Rectal smooth muscle tissue (tissue), 1 donor: ENCODE data around the gene ZNF513.

Experiments
- H3K27ac ChIP-seq: one replicate; pipeline ENCODE4 v1.7.0; 2013; ENCODE audit warnings: low read depth, low read length, inconsistent platforms
- H3K27me3 ChIP-seq: one replicate; pipeline ENCODE4 v1.7.0; 2013; ENCODE audit warnings: low read length; ENCODE audit not compliant: control insufficient read depth, insufficient read depth
- H3K36me3 ChIP-seq: one replicate; pipeline ENCODE4 v1.7.0; 2013; ENCODE audit warnings: low read length; ENCODE audit not compliant: control insufficient read depth, insufficient read depth
- H3K4me1 ChIP-seq: one replicate; pipeline ENCODE4 v1.7.0; 2013; ENCODE audit warnings: low read length; ENCODE audit not compliant: control insufficient read depth, insufficient read depth
- H3K4me3 ChIP-seq: one replicate; pipeline ENCODE4 v1.7.0; 2013; ENCODE audit warnings: low read length
- H3K9ac ChIP-seq: one replicate; pipeline ENCODE4 v1.7.0; 2013; ENCODE audit warnings: low read length

ZNF513 gene

GRCh38 chr2:27408601-27409320 lies 28.2 kb upstream of the ZNF513 start:
- peak overlapping the region; percentile 63 for H3K27ac ChIP-seq
- H3K27me3 ChIP-seq, result no peaks in the 10 kb centered on the region
- peak overlapping the region; percentile 68 for H3K9ac ChIP-seq
- peak overlapping the region; percentile 79 for H3K4me3 ChIP-seq
- H3K4me1 ChIP-seq, result peaks cover 9% of the 10 kb centered on the region
- no peaks in the 10 kb centered on the region for H3K36me3 ChIP-seq

DNA sequence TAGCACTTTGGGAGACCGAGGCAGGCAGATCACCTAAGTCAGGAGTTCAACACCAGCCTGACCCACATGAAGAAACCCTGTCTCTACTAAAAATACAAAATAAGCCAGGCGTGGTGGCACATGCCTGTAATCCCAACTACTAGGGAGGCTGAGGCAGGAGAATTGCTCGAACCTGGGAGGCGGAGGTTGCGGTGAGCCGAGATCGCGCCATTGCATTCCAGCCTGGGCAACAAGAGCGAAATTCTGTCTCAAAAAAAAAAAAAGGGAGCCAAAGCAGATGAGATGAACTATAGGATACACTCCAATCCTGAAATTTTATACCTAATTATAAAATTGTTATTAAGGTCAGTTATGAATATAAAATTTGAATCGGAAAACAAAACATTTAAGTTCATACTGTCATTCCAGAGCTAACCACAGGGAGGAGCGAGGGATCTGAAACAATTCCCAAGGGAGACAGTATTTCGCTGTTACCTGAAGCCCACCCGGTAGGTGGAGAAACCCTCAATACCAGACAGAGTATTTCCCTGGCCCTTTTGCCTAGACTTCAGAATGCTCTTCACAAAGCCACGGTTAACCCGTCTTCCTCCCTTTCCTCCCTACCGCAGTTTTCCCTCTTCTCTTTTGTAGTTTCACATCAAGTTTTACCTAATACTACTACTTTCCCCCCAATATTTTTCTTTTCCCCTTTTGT lies 27.4 kb upstream of the ZNF513 start:
- Histone ChIP-seq H3K27ac (no peak overlapping the region), H3K27me3 (no peaks in the 10 kb centered on the region), H3K36me3 (no peaks in the 10 kb centered on the region), H3K9ac (no peak overlapping the region), H3K4me3 (peak overlapping the region; percentile 79), H3K4me1 (peaks cover 9% of the 10 kb centered on the region)

- Histone ChIP-seq H3K27ac (no peak overlapping the region), H3K27me3 (no peaks in the 10 kb centered on the region), H3K9ac (no peak overlapping the region), H3K4me1 (no peaks in the 10 kb centered on the region), H3K4me3 (no peak overlapping the region), H3K36me3 (no peaks in the 10 kb centered on the region)
Measured at GRCh38 chr2:27400348-27401135, 20.0 kb upstream of the ZNF513 start.

GRCh38 chr2:27398962-27399361 lies 18.4 kb upstream of the ZNF513 start:
- Histone ChIP-seq H3K4me1 (no peaks in the 10 kb centered on the region), H3K4me3 (no peak overlapping the region), H3K9ac (no peak overlapping the region), H3K27me3 (no peaks in the 10 kb centered on the region), H3K27ac (no peak overlapping the region), H3K36me3 (no peaks in the 10 kb centered on the region)

- H3K27me3 ChIP-seq, result no peaks in the 10 kb centered on the region
- H3K9ac ChIP-seq, result no peak overlapping the region
- H3K4me1 ChIP-seq, result no peaks in the 10 kb centered on the region
- H3K4me3 ChIP-seq, result no peak overlapping the region
- no peak overlapping the region for H3K27ac ChIP-seq
- no peaks in the 10 kb centered on the region for H3K36me3 ChIP-seq
Measured at GRCh38 chr2:27393225-27393624, 12.7 kb upstream of the ZNF513 start.

GRCh38 chr2:27390822-27391679 lies 10.5 kb upstream of the ZNF513 start:
- peaks cover 2% of the 10 kb centered on the region for H3K36me3 ChIP-seq
- no peak overlapping the region for H3K4me3 ChIP-seq
- no peak overlapping the region for H3K27ac ChIP-seq
- H3K4me1 ChIP-seq, result no peaks in the 10 kb centered on the region
- no peaks in the 10 kb centered on the region for H3K27me3 ChIP-seq
- H3K9ac ChIP-seq, result no peak overlapping the region

- Histone ChIP-seq H3K27me3 (no peaks in the 10 kb centered on the region), H3K4me1 (peaks cover 13% of the 10 kb centered on the region), H3K9ac (no peak overlapping the region), H3K27ac (peak overlapping the region; percentile 95), H3K36me3 (peaks cover 35% of the 10 kb centered on the region), H3K4me3 (peak overlapping the region; percentile 83)
Measured at GRCh38 chr2:27381577-27382181, 1.1 kb upstream of the ZNF513 start.

GRCh38 chr2:27379836-27380625 lies 503 bp downstream of the ZNF513 start:
- Histone ChIP-seq H3K4me1 (peaks cover 13% of the 10 kb centered on the region), H3K27ac (peak overlapping the region; percentile 95), H3K4me3 (peak overlapping the region; percentile 83), H3K27me3 (no peaks in the 10 kb centered on the region), H3K36me3 (peaks cover 40% of the 10 kb centered on the region), H3K9ac (peak overlapping the region; percentile 92)

- H3K4me3 ChIP-seq, result peak overlapping the region; percentile 83
- no peaks in the 10 kb centered on the region for H3K27me3 ChIP-seq
- H3K9ac ChIP-seq, result no peak overlapping the region
- H3K36me3 ChIP-seq, result peaks cover 39% of the 10 kb centered on the region
- no peak overlapping the region for H3K27ac ChIP-seq
- H3K4me1 ChIP-seq, result peaks cover 13% of the 10 kb centered on the region
Measured at GRCh38 chr2:27379383-27379835, 1.1 kb downstream of the ZNF513 start.

- peaks cover 13% of the 10 kb centered on the region for H3K4me1 ChIP-seq
- no peak overlapping the region for H3K27ac ChIP-seq
- peaks cover 38% of the 10 kb centered on the region for H3K36me3 ChIP-seq
- no peaks in the 10 kb centered on the region for H3K27me3 ChIP-seq
- no peak overlapping the region for H3K9ac ChIP-seq
- H3K4me3 ChIP-seq, result no peak overlapping the region
Measured at GRCh38 chr2:27378809-27379290, 1.7 kb downstream of the ZNF513 start.
